Loucy (cell line): ENCODE data around the gene SMDT1.

Experiments
- H2AFZ ChIP-seq: fragments of 200-600 bp; sonication (generic); 2 replicates; pipeline ENCODE4 v1.6.0; 2016; ENCODE audit warnings: antibody characterized with exemption, mild to moderate bottlenecking, low read length, moderate library complexity
- H3F3A ChIP-seq: fragments of 200-600 bp; 2 replicates; pipeline ENCODE4 v1.6.0; 2016; ENCODE audit warnings: antibody characterized with exemption, low read depth, mild to moderate bottlenecking
- H3K27me3 ChIP-seq: fragments of 200-600 bp; sonication (generic); 2 replicates; pipeline ENCODE4 v1.6.1; 2014; ENCODE audit warnings: low read length, mild to moderate bottlenecking; ENCODE audit not compliant: insufficient read depth, poor library complexity, severe bottlenecking
- H3K36me3 ChIP-seq: fragments of 200-600 bp; sonication (generic); 2 replicates; pipeline ENCODE4 v1.6.1; 2016; ENCODE audit warnings: low read length; ENCODE audit not compliant: insufficient read depth
- H3K4me1 ChIP-seq: fragments of 200-600 bp; sonication (generic); 2 replicates; pipeline ENCODE4 v1.5.1; 2014; ENCODE audit warnings: low read length, mild to moderate bottlenecking; ENCODE audit not compliant: insufficient read depth, poor library complexity, severe bottlenecking
- H3K4me2 ChIP-seq: fragments of 200-600 bp; sonication (generic); 2 replicates; pipeline ENCODE4 v1.6.0; 2014; ENCODE audit warnings: antibody characterized with exemption, low read length, low read depth, mild to moderate bottlenecking; ENCODE audit not compliant: poor library complexity, severe bottlenecking
- H3K4me3 ChIP-seq: fragments of 200-600 bp; sonication (generic); 2 replicates; pipeline ENCODE4 v1.5.1; 2014; ENCODE audit warnings: low read length, mild to moderate bottlenecking, mixed read lengths; ENCODE audit not compliant: poor library complexity, severe bottlenecking
- H3K79me2 ChIP-seq: fragments of 200-600 bp; sonication (generic); 2 replicates; pipeline ENCODE4 v1.6.1; 2014; ENCODE audit warnings: low read length; ENCODE audit not compliant: insufficient read depth
- H3K9ac ChIP-seq: fragments of 200-600 bp; sonication (generic); 2 replicates; pipeline ENCODE4 v1.6.0; 2014; ENCODE audit warnings: mild to moderate bottlenecking, low read depth, low read length, moderate library complexity; ENCODE audit not compliant: poor library complexity, severe bottlenecking
- H3K9me2 ChIP-seq: fragments of 200-600 bp; sonication (generic); replicated peaks from 2 replicates; pipeline ENCODE4 v1.6.1; 2016; ENCODE audit warnings: low read depth, low read length, mixed read lengths
- H3K9me3 ChIP-seq: fragments of 200-600 bp; sonication (generic); 2 replicates; pipeline ENCODE4 v1.6.1; 2014; ENCODE audit warnings: mild to moderate bottlenecking, antibody characterized with exemption, low read length, low read depth; ENCODE audit not compliant: insufficient read depth
- H4K20me1 ChIP-seq: fragments of 200-600 bp; sonication (generic); 2 replicates; pipeline ENCODE4 v1.6.0; 2014; ENCODE audit warnings: antibody characterized with exemption, low read length, mild to moderate bottlenecking; ENCODE audit not compliant: insufficient read depth, poor library complexity, severe bottlenecking
- CTCF ChIP-seq: fragments of 200-600 bp; sonication (generic); conservative IDR thresholded peaks from 2 replicates; pipeline ENCODE4 v1.5.1; 2014; ENCODE audit warnings: mild to moderate bottlenecking, antibody characterized with exemption, low read length
- EZH2phosphoT487 ChIP-seq: fragments of 200-600 bp; IDR thresholded peaks from 2 replicates; pipeline ENCODE4 v1.6.1; 2018; ENCODE audit warnings: antibody characterized with exemption, mild to moderate bottlenecking, moderate library complexity, borderline replicate concordance

Gene SMDT1

GRCh38 chr22:42076764-42077485 lies 2.6 kb upstream of the SMDT1 start:
- Histone ChIP-seq H3K79me2 (peaks cover 19% of the 10 kb centered on the region), H3K36me3 (no peaks in the 10 kb centered on the region), H2AFZ (no peak overlapping the region), H3K9me3 (no peaks in the 10 kb centered on the region), H3K4me3 (no peak overlapping the region), H3K9ac (no peak overlapping the region), H3K4me2 (no peak overlapping the region), H3F3A (no peaks in the 10 kb centered on the region), H4K20me1 (peaks cover 4% of the 10 kb centered on the region), H3K4me1 (peaks cover 24% of the 10 kb centered on the region), H3K27me3 (no peaks in the 10 kb centered on the region), H3K9me2 (no peaks in the 10 kb centered on the region)
- TF ChIP-seq CTCF: no peak
- TF ChIP-seq EZH2phosphoT487: no peak

- Histone ChIP-seq H3K4me3 (no peak overlapping the region), H3K9me3 (no peaks in the 10 kb centered on the region), H3K9me2 (no peaks in the 10 kb centered on the region), H3K79me2 (peaks cover 26% of the 10 kb centered on the region), H3K4me1 (peaks cover 24% of the 10 kb centered on the region), H3K4me2 (no peak overlapping the region), H3K36me3 (peaks cover 2% of the 10 kb centered on the region; the same call in 1 of the 2 replicates), H3K9ac (no peak overlapping the region), H2AFZ (no peak overlapping the region), H3K27me3 (no peaks in the 10 kb centered on the region), H3F3A (no peaks in the 10 kb centered on the region), H4K20me1 (peaks cover 4% of the 10 kb centered on the region)
- TF ChIP-seq EZH2phosphoT487 (no peak), CTCF (no peak)
Observed at GRCh38 chr22:42077486-42078125, 1.9 kb upstream of the SMDT1 start.

DNA sequence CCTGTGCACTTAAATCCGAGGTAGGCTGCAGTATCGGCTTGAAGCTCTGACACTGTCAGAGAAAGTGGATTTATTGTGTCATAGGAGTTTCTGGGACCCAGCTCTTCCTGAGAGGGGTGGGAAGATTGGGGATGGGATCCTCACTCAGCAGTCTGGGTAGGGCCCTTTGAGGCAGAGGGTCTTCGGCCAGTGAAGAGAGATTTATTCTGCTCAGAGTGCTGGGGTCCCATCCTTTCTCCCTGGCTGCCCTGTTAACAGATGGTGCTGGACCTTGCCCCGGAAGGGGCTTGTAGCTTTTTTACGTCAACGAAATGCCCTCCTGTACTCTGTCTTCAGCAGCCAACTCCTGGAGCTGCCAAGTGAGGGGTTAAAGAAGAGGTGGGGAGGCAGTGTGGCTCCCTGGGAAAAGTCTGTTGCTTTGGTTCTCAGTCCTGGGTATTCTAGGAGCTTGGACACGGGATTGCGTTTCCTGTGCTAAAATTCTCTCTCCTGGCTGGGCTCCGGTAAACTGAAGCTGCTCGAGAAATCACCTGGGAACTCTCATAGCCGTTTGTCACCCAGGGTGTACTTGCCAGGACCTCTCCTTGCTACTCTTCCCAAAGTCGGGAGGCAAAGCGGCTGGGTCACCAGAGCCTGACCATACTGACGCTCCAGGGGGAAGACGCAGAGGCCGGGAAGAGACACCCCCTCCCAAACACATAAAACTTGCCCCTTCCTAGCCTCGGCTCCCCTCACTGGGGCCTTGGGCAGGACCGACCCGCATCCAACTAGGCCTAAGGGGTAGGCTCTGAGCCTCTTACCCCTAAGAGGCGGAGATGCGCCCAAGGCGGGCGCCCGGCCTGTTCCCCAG lies 806 bp upstream of the SMDT1 start:
- no peaks in the 10 kb centered on the region for H3F3A ChIP-seq
- H3K4me2 ChIP-seq: peak overlapping the region; percentile 72
- H3K9ac ChIP-seq: peak overlapping the region; percentile 89
- no peak for TF ChIP-seq EZH2phosphoT487
- no peak for TF ChIP-seq CTCF
- peaks cover 12% of the 10 kb centered on the region; the same call in 1 of the 2 replicates for H3K36me3 ChIP-seq
- H3K9me3 ChIP-seq: no peaks in the 10 kb centered on the region
- peaks cover 36% of the 10 kb centered on the region for H3K79me2 ChIP-seq
- H2AFZ ChIP-seq: peak overlapping the region; percentile 95
- H3K4me1 ChIP-seq: peaks cover 24% of the 10 kb centered on the region
- peak overlapping the region; percentile 97 for H3K4me3 ChIP-seq
- peaks cover 4% of the 10 kb centered on the region for H4K20me1 ChIP-seq
- no peaks in the 10 kb centered on the region for H3K27me3 ChIP-seq
- H3K9me2 ChIP-seq: no peaks in the 10 kb centered on the region
